Activated T-cell treated with anti-CD3 and anti-CD28 coated beads, Interleukin-2, amount 50 U/mL, for 4 hours (primary cell): Measurements from ENCODE around the gene GRK3. TPM values are rescaled to one million over a fixed set of nuclear protein-coding genes. Genes with fewer than 3 reads are reported as not detected.
"Not testable (repeated sequence)": the region's sequence is repeated elsewhere in the genome, so short reads cannot be mapped to it uniquely, and the experiment has no call there.

Experiments
- ATAC-seq, 2 donors: fragments of 200-7000 bp; cut with Tn5 transposase; one replicate each; pipeline ENCODE4 v1.10.0; 2021
- DNase-seq: peaks from one replicate; pipeline ENCODE4 v3.0.0-alpha.2; 2020
- H3K27me3 Mint-ChIP-seq: one replicate; pipeline ENCODE4 v1.8.0; 2021; ENCODE audit warnings: low read depth, mixed read lengths
- H3K36me3 Mint-ChIP-seq: one replicate; pipeline ENCODE4 v1.8.0; 2022; ENCODE audit warnings: mixed read lengths; ENCODE audit not compliant: insufficient read depth
- H3K4me1 Mint-ChIP-seq: one replicate; pipeline ENCODE4 v1.8.0; 2021; ENCODE audit warnings: low read depth, mixed read lengths
- H3K4me3 Mint-ChIP-seq: one replicate; pipeline ENCODE4 v1.8.0; 2021; ENCODE audit warnings: mild to moderate bottlenecking, moderate library complexity, mixed read lengths
- H3K9me3 Mint-ChIP-seq: one replicate; pipeline ENCODE4 v1.8.0; 2021; ENCODE audit warnings: mixed read lengths
- total RNA-seq, 3 donors: library from RNA; stranded (reverse); gene quantifications; one replicate each; pipeline ENCODE4 v1.2.1, GENCODE V29; 2021

GRK3 gene
- total RNA-seq, 3 donors from 2014 or later, result 5.2 to 6.7 (median 5.3) TPM

DNA sequence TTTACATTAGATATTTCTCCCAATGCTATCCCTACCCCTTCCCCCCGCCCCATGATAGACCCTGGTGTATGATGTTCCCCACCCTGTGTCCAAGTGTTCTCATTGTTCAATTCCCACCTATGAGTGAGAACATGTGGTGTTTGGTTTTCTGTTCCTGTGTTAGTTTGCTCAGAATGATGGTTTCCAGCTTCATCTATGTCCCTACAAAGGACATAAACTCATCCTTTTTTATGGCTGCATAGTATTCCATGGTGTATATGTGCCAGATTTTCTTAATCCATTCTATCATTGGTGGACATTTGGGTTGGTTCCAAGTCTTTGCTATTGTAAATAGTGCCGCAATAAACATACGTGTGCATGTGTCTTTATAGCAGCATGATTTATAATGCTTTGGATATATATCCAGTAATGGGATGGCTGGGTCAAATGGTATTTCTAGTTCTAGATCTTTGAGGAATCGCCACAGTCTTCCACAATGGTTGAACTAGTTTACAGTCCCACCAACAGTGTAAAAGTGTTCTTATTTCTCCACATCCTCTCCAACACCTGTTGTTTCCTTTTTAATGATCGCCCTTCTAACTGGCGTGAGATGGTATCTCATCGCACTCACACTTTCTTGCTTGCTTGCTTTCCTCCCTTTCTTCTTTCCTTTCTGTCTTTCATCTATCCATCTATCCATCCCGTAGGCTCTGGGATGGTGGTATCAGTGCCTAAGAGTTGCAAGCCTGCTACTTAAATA, 7.7 kb downstream of the GRK3 start:
- H3K4me3 Mint-ChIP-seq, H3K9me3 Mint-ChIP-seq: not testable (repeated sequence)

DNA sequence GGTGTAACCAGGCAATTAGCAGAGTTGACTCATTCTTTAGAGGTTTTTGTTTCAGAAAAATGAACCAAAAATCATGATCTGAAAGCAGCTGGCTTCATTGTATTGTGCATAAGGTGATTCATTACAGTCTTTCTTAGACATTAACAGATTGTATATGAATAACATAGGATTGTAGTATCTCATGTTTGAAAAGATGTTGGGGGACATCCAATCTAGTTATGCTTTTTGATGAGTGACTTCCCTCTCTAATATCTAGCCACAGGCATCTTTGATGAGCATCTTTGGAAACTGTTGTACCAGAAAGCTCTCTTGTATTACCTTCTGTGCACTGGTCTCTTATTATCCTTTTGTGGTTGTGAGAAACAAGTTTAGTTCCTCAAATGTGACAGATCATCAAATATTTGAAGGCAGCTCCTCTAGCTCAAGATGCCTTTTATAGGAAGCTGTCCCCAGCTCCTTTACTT, 8.3 kb downstream of the GRK3 start:
- Mint-ChIP-seq H3K36me3 (no peaks in the 10 kb centered on the region), H3K4me1 (peaks cover 6% of the 10 kb centered on the region), H3K9me3 (no peaks in the 10 kb centered on the region), H3K4me3 (no peak overlapping the region), H3K27me3 (peaks cover 17% of the 10 kb centered on the region)
- DNase-seq, result no peak
- peak; percentile 70 to 73 for ATAC-seq

More for the DNA sequence above, 7.7 kb downstream of the GRK3 start:
- not testable (repeated sequence) for H3K4me1 Mint-ChIP-seq, DNase-seq, ATAC-seq, H3K36me3 Mint-ChIP-seq
- H3K27me3 Mint-ChIP-seq, result peaks cover 18% of the 10 kb centered on the region

DNA sequence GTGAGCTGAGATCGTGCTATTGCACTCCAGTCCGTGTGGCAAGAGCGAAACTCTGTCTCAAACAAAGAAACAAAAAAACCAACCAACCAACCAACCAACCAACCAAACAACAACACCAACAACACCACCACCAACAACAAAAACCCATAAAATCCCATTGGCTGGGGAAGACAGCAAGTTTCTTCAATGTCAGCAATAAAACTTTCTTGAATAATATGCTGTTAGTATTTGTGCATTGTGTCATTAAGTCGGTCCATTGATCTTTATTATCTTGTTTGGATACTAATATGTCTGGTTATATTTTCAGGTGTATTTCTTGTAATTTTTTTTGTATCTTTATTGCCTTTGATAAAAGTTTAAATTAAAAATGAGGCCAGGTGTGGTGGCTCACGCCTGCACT, 9.4 kb downstream of the GRK3 start:
- H3K9me3 Mint-ChIP-seq, result no peaks in the 10 kb centered on the region
- peaks cover 6% of the 10 kb centered on the region for H3K4me1 Mint-ChIP-seq
- H3K36me3 Mint-ChIP-seq, result no peaks in the 10 kb centered on the region
- H3K27me3 Mint-ChIP-seq, result peaks cover 16% of the 10 kb centered on the region
- H3K4me3 Mint-ChIP-seq, result no peak overlapping the region
- ATAC-seq, result no peak
- DNase-seq, result no peak

GRCh38 chr22:25574736-25575135, 10.3 kb downstream of the GRK3 start:
- H3K36me3 Mint-ChIP-seq, result no peaks in the 10 kb centered on the region
- no peak overlapping the region for H3K4me3 Mint-ChIP-seq
- H3K9me3 Mint-ChIP-seq, result no peaks in the 10 kb centered on the region
- no peak for ATAC-seq
- DNase-seq, result no peak
- H3K4me1 Mint-ChIP-seq, result peaks cover 6% of the 10 kb centered on the region
- H3K27me3 Mint-ChIP-seq, result peaks cover 8% of the 10 kb centered on the region

DNA sequence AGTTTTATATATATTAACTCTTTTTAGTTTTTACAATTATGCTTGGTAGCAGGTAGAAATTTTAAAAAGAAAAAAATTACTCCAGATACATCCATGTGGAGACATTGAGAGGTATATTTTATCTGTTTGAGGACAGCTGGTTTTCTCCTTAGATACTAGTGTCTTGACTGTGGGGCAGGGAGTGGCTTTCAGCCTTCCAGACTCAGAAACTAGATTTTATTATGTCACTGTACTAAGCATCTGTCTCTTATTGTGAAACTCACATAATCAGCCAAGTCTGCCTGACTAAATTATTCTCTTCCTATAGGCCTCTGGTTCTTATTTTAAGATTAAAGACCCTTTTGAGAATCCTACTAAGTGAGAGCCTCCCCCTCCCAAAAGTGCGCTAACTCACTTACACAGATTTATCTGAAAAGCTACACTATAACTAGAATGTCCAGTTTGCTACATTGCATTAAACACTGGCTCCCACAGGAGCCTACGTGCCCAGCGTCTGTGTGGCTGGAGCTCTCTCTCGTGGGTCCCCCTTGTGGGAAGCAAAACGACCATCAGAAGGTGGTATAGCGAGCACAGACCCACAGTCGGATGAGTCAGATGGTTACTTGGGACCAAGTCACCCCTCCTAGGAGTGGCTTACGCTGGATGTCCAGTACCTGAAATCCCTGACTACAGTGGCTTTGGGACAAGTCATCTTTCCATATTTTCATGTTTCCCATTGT, 11.4 kb downstream of the GRK3 start:
- DNase-seq, H3K36me3 Mint-ChIP-seq, H3K4me1 Mint-ChIP-seq, H3K9me3 Mint-ChIP-seq, ATAC-seq, H3K27me3 Mint-ChIP-seq, H3K4me3 Mint-ChIP-seq: not testable (repeated sequence)

GRCh38 chr22:25581452-25581851, 17.0 kb downstream of the GRK3 start:
- DNase-seq, H3K27me3 Mint-ChIP-seq, H3K4me1 Mint-ChIP-seq, ATAC-seq, H3K36me3 Mint-ChIP-seq, H3K4me3 Mint-ChIP-seq, H3K9me3 Mint-ChIP-seq: not testable (repeated sequence)

DNA sequence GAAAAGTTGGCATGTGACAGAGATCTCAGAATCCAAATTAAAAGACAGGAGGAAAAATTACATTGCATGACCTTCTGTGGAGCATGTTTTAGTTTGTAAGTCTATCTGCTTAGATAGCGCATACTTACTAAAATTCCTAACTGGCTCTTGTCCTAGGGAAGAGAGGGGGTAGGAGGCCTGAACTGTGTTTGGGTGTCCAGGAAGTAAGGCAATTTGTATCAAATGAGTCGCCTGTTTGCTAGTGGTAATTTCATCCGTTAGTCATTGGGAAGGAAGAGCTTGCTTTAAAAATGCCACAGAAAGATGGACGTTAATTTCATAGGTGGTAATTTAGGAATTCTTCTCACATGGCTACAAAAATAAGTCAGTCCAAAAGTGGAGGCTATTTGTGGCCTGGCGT, 18.5 kb downstream of the GRK3 start:
- no peaks in the 10 kb centered on the region for H3K36me3 Mint-ChIP-seq
- ATAC-seq (no peak), DNase-seq (no peak)
- H3K4me3 Mint-ChIP-seq, result no peak overlapping the region
- H3K27me3 Mint-ChIP-seq, result peaks cover 2% of the 10 kb centered on the region
- H3K4me1 Mint-ChIP-seq, result no peaks in the 10 kb centered on the region
- no peaks in the 10 kb centered on the region for H3K9me3 Mint-ChIP-seq

GRCh38 chr22:25584993-25585392, 20.5 kb downstream of the GRK3 start:
- not testable (repeated sequence) for H3K36me3 Mint-ChIP-seq, H3K27me3 Mint-ChIP-seq, H3K9me3 Mint-ChIP-seq, H3K4me1 Mint-ChIP-seq, H3K4me3 Mint-ChIP-seq, DNase-seq, ATAC-seq

GRCh38 chr22:25589664-25590063, 25.2 kb downstream of the GRK3 start:
- not testable (repeated sequence) for DNase-seq, H3K9me3 Mint-ChIP-seq, H3K27me3 Mint-ChIP-seq, ATAC-seq, H3K4me3 Mint-ChIP-seq, H3K36me3 Mint-ChIP-seq, H3K4me1 Mint-ChIP-seq

- peaks cover 13% of the 10 kb centered on the region for H3K9me3 Mint-ChIP-seq
- H3K27me3 Mint-ChIP-seq, ATAC-seq, DNase-seq, H3K4me1 Mint-ChIP-seq, H3K36me3 Mint-ChIP-seq, H3K4me3 Mint-ChIP-seq: not testable (repeated sequence)
Measured at GRCh38 chr22:25593323-25593722, 28.8 kb downstream of the GRK3 start.

DNA sequence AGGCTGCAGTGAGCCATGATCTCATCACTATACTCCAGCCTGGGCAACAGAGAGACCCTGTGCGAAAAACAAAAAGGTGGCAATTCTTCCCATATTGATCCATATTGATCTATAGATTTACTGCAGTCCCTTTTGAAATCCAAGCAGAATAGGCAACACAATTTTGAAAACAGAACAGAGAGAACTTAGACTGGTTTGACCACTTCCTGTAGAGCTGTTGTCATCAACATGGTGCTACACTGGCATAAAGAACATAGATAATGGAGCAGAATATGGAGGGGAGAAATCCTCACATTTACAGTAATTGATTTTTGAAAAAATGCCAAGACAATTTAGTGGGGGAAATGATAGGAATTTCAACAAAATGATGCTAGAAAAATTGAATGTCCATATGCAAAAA, 34.1 kb downstream of the GRK3 start:
- peaks cover 5% of the 10 kb centered on the region for H3K4me1 Mint-ChIP-seq

GRCh38 chr22:25602445-25602844, 38.0 kb downstream of the GRK3 start:
- Mint-ChIP-seq H3K4me1 (peaks cover 5% of the 10 kb centered on the region), H3K36me3 (no peaks in the 10 kb centered on the region), H3K9me3 (peaks cover 2% of the 10 kb centered on the region), H3K4me3 (no peak overlapping the region), H3K27me3 (no peaks in the 10 kb centered on the region)
- no peak for DNase-seq
- no peak for ATAC-seq

More for the DNA sequence above, 34.1 kb downstream of the GRK3 start:
- no peak for ATAC-seq
- DNase-seq, result no peak
- H3K4me3 Mint-ChIP-seq, result no peak overlapping the region
- no peaks in the 10 kb centered on the region for H3K36me3 Mint-ChIP-seq
- peaks cover 6% of the 10 kb centered on the region for H3K9me3 Mint-ChIP-seq
- H3K27me3 Mint-ChIP-seq, result peaks cover 2% of the 10 kb centered on the region

DNA sequence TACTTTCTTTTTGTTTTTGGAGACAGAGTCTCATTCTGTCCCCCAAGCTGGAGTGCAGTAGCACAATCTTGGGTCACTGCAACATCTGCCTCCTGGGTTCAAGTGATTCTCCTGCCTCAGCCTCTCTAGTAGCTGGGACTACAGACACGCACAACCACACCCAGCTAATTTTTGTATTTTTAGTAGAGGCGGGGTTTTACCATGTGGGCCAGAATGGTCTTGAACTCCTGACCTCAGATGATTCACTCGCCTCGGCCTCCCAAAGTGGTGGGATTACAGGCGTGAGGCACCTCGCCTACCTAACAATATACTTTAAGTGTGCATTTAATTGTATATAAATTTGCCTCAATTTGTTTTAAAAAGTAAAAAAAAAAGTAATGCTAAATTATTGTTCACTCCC, 38.4 kb downstream of the GRK3 start:
- H3K4me3 Mint-ChIP-seq, result no peak overlapping the region

DNA sequence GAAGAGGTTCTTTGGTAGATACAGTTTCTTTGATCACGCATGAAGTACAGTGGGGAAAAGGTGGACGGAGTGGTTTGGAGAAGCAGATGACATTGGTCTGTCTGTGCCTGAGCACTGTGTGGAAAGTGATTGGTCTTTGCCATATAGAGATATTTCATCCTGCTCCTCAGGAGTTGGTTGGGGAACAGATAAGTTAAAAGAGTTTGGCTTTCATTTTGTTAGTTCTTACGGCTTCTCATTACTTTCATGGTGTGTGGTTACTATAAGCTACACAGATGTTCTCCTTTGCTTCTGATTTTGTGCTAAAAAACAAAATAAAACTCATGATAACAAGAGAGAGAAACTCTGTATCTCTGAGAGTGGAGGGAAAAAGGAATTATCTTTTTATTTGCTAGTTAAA, 40.7 kb downstream of the GRK3 start:
- H3K4me1 Mint-ChIP-seq, H3K9me3 Mint-ChIP-seq, DNase-seq, ATAC-seq, H3K27me3 Mint-ChIP-seq, H3K36me3 Mint-ChIP-seq, H3K4me3 Mint-ChIP-seq: not testable (repeated sequence)

More for the DNA sequence above, 38.4 kb downstream of the GRK3 start:
- H3K9me3 Mint-ChIP-seq, result no peaks in the 10 kb centered on the region
- DNase-seq, result no peak
- no peaks in the 10 kb centered on the region for H3K36me3 Mint-ChIP-seq
- peaks cover 5% of the 10 kb centered on the region for H3K4me1 Mint-ChIP-seq
- no peak for ATAC-seq
- H3K27me3 Mint-ChIP-seq, result no peaks in the 10 kb centered on the region

GRCh38 chr22:25605565-25605964, 41.1 kb downstream of the GRK3 start:
- DNase-seq, H3K4me1 Mint-ChIP-seq, ATAC-seq, H3K4me3 Mint-ChIP-seq, H3K9me3 Mint-ChIP-seq, H3K27me3 Mint-ChIP-seq, H3K36me3 Mint-ChIP-seq: not testable (repeated sequence)
